SKM-1 (cell line): ENCODE data around the gene KLK12.

Experiments used
- DNase-seq: peaks from one replicate; lab custom pipeline; 2025; ENCODE audit not compliant: unreplicated experiment; lab: John Stamatoyannopoulos, UW

KLK12 gene

GRCh38 chr19:51055866-51056265, 21.1 kb upstream of the KLK12 start:
- no peak for DNase-seq

- DNase-seq, result no peak
Observed at GRCh38 chr19:51047031-51047335, 12.2 kb upstream of the KLK12 start.

- DNase-seq, result no peak
Observed at GRCh38 chr19:51044327-51044726, 9.5 kb upstream of the KLK12 start.

GRCh38 chr19:51043497-51043896, 8.7 kb upstream of the KLK12 start:
- no peak for DNase-seq

GRCh38 chr19:51040151-51040550, 5.3 kb upstream of the KLK12 start:
- no peak for DNase-seq

GRCh38 chr19:51036519-51036918, 1.7 kb upstream of the KLK12 start:
- DNase-seq, result no peak

- DNase-seq, result no peak
Observed at GRCh38 chr19:51031880-51032225, 2.9 kb downstream of the KLK12 start.

GRCh38 chr19:51031220-51031879, 3.5 kb downstream of the KLK12 start:
- DNase-seq, result no peak

- no peak for DNase-seq
Observed at GRCh38 chr19:51030631-51031030, 4.2 kb downstream of the KLK12 start.

- no peak for DNase-seq
Observed at GRCh38 chr19:51029718-51030117, 5.1 kb downstream of the KLK12 start.

- no peak for DNase-seq
Observed at GRCh38 chr19:51027873-51028272, 6.9 kb downstream of the KLK12 start.

GRCh38 chr19:51027126-51027806, 7.5 kb downstream of the KLK12 start:
- no peak for DNase-seq

- DNase-seq, result no peak
Observed at GRCh38 chr19:51026554-51026831, 8.3 kb downstream of the KLK12 start, which contains the start of gene KLK11. Gene KLK11, minus strand, starts transcription at chr19:51026616. Its CDS starts 985 bp downstream, at chr19:51025631.

- DNase-seq, result no peak
Observed at GRCh38 chr19:51025809-51026553, 8.8 kb downstream of the KLK12 start.

GRCh38 chr19:51025401-51025800, 9.4 kb downstream of the KLK12 start:
- DNase-seq, result no peak

- no peak for DNase-seq
Observed at GRCh38 chr19:51024924-51025323, 9.9 kb downstream of the KLK12 start.

- DNase-seq, result no peak
Observed at GRCh38 chr19:51023946-51024345, 10.9 kb downstream of the KLK12 start.

GRCh38 chr19:51022526-51022925, 12.3 kb downstream of the KLK12 start:
- no peak for DNase-seq

- DNase-seq, result no peak
Observed at GRCh38 chr19:51020988-51021651, 13.7 kb downstream of the KLK12 start.

- DNase-seq, result no peak
Observed at GRCh38 chr19:51019544-51019925, 15.3 kb downstream of the KLK12 start, which contains the start of gene KLK10. Gene KLK10, minus strand, starts transcription at chr19:51019709. Its CDS starts 579 bp downstream, at chr19:51019130.

GRCh38 chr19:51018745-51019543, 15.9 kb downstream of the KLK12 start:
- no peak for DNase-seq
